Measurements from ENCODE around the gene RCAN1.

The RCAN1 gene

GRCh38 chr21:34513129-34513675, 101.7 kb downstream of the RCAN1 start:
- H3K27me3 ChIP-seq (ENCODE audit: control insufficient read depth, insufficient read depth, low read length) = no peaks in the 10 kb centered on the region
- no peak overlapping the region for H3K9ac ChIP-seq (ENCODE audit: low read depth, low read length)
- H3K9me3 ChIP-seq (ENCODE audit: control insufficient read depth, insufficient read depth, low read length) = no peaks in the 10 kb centered on the region
- no peak overlapping the region for H3K4me3 ChIP-seq (ENCODE audit: low read depth, low read length)
- no peak overlapping the region for H3K27ac ChIP-seq (ENCODE audit: low read depth, low read length)
- no peaks in the 10 kb centered on the region for H3K36me3 ChIP-seq (ENCODE audit: control insufficient read depth, insufficient read depth, low read length)
- H3K4me1 ChIP-seq (ENCODE audit: control insufficient read depth, insufficient read depth, low read length) = no peaks in the 10 kb centered on the region

DNA sequence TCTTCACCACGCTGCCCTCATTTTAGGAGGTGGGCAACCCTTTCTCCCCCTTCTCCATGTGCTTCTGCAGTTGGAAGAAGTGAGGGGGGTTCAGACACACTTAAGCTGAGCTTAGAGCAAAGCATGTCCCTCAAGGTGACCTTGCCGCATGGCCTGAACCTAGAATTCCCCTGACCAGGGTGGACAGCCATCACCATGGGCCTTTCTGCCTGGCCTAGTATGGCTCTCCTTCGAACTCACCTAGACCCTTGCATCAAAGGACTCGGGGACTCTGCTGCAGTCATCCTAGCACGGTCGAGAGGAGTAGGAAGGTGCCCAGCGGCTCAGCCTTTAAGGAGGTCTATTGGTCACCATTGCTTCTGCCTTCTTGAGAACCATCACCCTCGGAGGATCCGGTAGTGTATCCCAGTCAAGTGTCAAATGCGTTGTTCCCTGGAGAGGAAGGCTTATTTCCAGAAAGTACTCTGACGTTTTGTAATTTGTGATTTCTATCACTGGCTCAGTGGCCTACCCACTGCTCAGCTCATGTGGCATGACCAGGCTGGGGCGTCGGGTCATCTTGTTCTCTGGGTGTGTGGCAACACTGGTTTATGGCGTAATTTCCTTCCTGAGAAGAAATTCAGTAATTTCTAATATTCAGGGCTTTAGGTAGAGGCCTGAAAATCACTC, 103.0 kb downstream of the RCAN1 start, which contains the start of gene KCNE1:
KCNE1 (minus strand) TSS at position 424 of the 669 bp plus-strand sequence. CDS start 62,576 bp downstream, outside the sequence.
- Histone ChIP-seq H3K9ac (ENCODE audit: low read depth, low read length) (no peak within 1 kb of the TSS), H3K4me3 (ENCODE audit: low read depth, low read length) (no peak within 1 kb of the TSS), H3K36me3 (ENCODE audit: control insufficient read depth, insufficient read depth, low read length) (no peaks in the 10 kb centered on the region), H3K4me1 (ENCODE audit: control insufficient read depth, insufficient read depth, low read length) (no peaks in the 10 kb centered on the region), H3K27me3 (ENCODE audit: control insufficient read depth, insufficient read depth, low read length) (no peaks in the 10 kb centered on the region), H3K27ac (ENCODE audit: low read depth, low read length) (no peak within 1 kb of the TSS), H3K9me3 (ENCODE audit: control insufficient read depth, insufficient read depth, low read length) (no peaks in the 10 kb centered on the region)

- H3K36me3 ChIP-seq (ENCODE audit: control insufficient read depth, insufficient read depth, low read length) = no peaks in the 10 kb centered on the region
- H3K4me3 ChIP-seq (ENCODE audit: low read depth, low read length) = no peak overlapping the region
- no peak overlapping the region for H3K9ac ChIP-seq (ENCODE audit: low read depth, low read length)
- no peaks in the 10 kb centered on the region for H3K9me3 ChIP-seq (ENCODE audit: control insufficient read depth, insufficient read depth, low read length)
- H3K27ac ChIP-seq (ENCODE audit: low read depth, low read length) = no peak overlapping the region
- no peaks in the 10 kb centered on the region for H3K4me1 ChIP-seq (ENCODE audit: control insufficient read depth, insufficient read depth, low read length)
- no peaks in the 10 kb centered on the region for H3K27me3 ChIP-seq (ENCODE audit: control insufficient read depth, insufficient read depth, low read length)
Observed at GRCh38 chr21:34511181-34511580, 103.7 kb downstream of the RCAN1 start.

DNA sequence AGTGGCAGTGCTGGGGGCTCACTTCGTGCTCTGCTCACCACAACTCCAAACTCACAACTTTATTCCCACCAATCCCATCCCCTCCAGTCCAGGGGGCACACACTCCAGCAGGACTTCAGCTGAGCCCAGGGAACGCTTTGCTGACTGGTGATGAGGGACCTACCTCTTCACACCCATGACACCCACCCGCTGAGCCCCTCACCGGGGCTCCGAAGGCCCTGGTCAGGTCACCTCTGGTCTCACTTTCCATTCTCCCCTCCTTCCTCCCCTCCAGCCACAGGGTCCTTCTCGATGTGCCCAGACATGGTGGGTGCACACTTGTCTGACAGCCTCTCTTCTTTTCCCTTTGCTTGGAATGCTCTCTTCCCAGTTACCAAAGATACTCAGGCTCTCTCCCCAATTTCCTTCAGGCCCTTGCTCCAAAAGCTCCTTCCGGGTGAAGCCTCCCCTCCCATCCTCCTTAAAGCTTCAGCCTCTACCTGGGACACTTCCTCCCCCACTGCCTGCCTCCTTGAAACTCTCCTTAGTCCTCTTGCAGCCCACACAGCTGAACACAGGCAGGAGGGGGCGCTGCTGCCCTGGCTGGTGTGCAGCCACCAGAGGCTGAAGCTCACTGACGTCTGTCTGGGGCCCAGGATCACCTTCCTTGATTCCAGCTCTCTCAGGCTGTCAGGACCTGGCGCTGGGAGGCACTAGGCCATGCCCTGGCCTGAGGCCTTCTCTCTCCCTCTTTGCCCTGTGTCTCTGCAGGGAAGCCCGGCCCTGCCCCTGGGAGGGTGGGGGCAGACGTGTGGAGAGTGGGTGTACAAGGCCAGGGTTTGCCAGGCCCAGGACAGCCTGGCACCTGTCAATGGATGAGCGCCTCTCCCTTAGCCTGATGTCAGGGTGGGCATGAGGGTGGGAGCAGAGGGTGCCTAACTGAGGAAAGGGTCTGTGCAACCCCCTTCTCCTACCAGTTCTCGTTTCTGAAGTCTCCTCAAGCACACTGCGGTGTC, 104.5 kb downstream of the RCAN1 start:
- Histone ChIP-seq H3K9me3 (ENCODE audit: control insufficient read depth, insufficient read depth, low read length) (no peaks in the 10 kb centered on the region), H3K4me1 (ENCODE audit: control insufficient read depth, insufficient read depth, low read length) (no peaks in the 10 kb centered on the region), H3K27ac (ENCODE audit: low read depth, low read length) (no peak overlapping the region), H3K9ac (ENCODE audit: low read depth, low read length) (no peak overlapping the region), H3K36me3 (ENCODE audit: control insufficient read depth, insufficient read depth, low read length) (no peaks in the 10 kb centered on the region), H3K4me3 (ENCODE audit: low read depth, low read length) (no peak overlapping the region), H3K27me3 (ENCODE audit: control insufficient read depth, insufficient read depth, low read length) (no peaks in the 10 kb centered on the region)

DNA sequence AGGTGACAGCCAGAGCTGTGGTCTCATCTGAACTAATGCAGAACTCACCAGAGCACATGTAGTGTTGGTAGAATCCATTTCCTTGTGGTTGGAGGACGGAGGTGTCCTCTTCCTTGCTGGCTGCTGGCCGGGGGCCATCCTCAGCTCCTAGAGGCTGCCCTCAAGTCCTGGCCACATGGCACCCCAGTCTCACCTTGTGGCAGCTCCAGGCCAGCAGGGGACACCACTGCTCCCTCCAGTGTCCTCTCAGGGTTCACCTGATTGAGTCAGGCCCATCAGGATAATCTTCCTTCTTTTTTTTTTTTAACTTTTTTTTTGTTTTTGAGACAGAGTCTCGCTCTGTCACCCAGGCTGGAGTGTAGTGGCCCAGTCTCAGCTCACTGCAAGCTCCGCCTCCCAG, 105.8 kb downstream of the RCAN1 start:
- no peak overlapping the region for H3K4me3 ChIP-seq (ENCODE audit: low read depth, low read length)
- no peaks in the 10 kb centered on the region for H3K27me3 ChIP-seq (ENCODE audit: control insufficient read depth, insufficient read depth, low read length)
- H3K9me3 ChIP-seq (ENCODE audit: control insufficient read depth, insufficient read depth, low read length) = no peaks in the 10 kb centered on the region
- H3K4me1 ChIP-seq (ENCODE audit: control insufficient read depth, insufficient read depth, low read length) = no peaks in the 10 kb centered on the region
- no peak overlapping the region for H3K27ac ChIP-seq (ENCODE audit: low read depth, low read length)
- no peaks in the 10 kb centered on the region for H3K36me3 ChIP-seq (ENCODE audit: control insufficient read depth, insufficient read depth, low read length)
- no peak overlapping the region for H3K9ac ChIP-seq (ENCODE audit: low read depth, low read length)

DNA sequence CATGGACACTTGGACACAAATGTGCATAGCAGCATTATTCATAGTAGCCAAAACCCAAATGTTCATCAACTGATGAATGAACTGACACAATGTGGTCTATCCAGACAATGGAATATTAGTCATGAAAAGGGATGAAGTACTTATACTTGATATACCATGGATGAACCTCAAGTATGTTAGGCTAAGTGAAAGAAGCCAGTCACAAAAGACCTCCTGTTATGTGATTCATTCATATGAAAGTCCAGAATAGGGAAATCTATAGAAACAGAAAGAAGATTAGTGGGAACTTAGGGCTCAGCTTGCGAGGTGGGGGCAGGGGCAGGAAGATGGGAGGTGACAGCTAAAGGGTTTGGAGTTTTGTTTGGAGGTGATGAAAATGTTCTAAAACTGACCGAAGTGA, 110.3 kb downstream of the RCAN1 start:
- Histone ChIP-seq H3K4me3 (ENCODE audit: low read depth, low read length) (no peak overlapping the region), H3K9ac (ENCODE audit: low read depth, low read length) (no peak overlapping the region), H3K9me3 (ENCODE audit: control insufficient read depth, insufficient read depth, low read length) (no peaks in the 10 kb centered on the region), H3K36me3 (ENCODE audit: control insufficient read depth, insufficient read depth, low read length) (no peaks in the 10 kb centered on the region), H3K27me3 (ENCODE audit: control insufficient read depth, insufficient read depth, low read length) (no peaks in the 10 kb centered on the region), H3K4me1 (ENCODE audit: control insufficient read depth, insufficient read depth, low read length) (no peaks in the 10 kb centered on the region), H3K27ac (ENCODE audit: low read depth, low read length) (no peak overlapping the region)

GRCh38 chr21:34502480-34503106, 112.3 kb downstream of the RCAN1 start:
- Histone ChIP-seq H3K9me3 (ENCODE audit: control insufficient read depth, insufficient read depth, low read length) (no peaks in the 10 kb centered on the region), H3K27ac (ENCODE audit: low read depth, low read length) (no peak overlapping the region), H3K36me3 (ENCODE audit: control insufficient read depth, insufficient read depth, low read length) (no peaks in the 10 kb centered on the region), H3K4me3 (ENCODE audit: low read depth, low read length) (no peak overlapping the region), H3K27me3 (ENCODE audit: control insufficient read depth, insufficient read depth, low read length) (no peaks in the 10 kb centered on the region), H3K9ac (ENCODE audit: low read depth, low read length) (no peak overlapping the region), H3K4me1 (ENCODE audit: control insufficient read depth, insufficient read depth, low read length) (no peaks in the 10 kb centered on the region)

DNA sequence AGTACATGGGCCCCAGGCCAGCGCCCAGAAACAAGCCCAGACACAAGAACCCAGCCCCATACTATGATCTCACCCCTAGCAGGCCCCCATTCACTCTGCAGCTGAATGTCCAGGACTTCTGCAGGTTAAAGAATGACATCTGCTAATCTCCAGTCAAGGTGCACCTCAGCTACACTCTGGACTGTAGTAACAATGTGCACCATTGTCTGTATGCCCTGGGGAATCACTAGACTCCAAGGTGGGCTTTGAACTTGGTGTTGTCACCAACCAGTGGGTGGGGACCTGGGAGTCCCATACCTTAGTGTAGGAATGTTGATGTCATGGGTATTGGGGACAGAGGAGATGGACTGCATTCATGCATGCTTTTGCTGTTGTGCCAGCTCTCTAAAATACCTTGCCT, 113.2 kb downstream of the RCAN1 start:
- Histone ChIP-seq H3K36me3 (ENCODE audit: control insufficient read depth, insufficient read depth, low read length) (no peaks in the 10 kb centered on the region), H3K27ac (ENCODE audit: low read depth, low read length) (no peak overlapping the region), H3K4me3 (ENCODE audit: low read depth, low read length) (no peak overlapping the region), H3K4me1 (ENCODE audit: control insufficient read depth, insufficient read depth, low read length) (no peaks in the 10 kb centered on the region), H3K9me3 (ENCODE audit: control insufficient read depth, insufficient read depth, low read length) (no peaks in the 10 kb centered on the region), H3K9ac (ENCODE audit: low read depth, low read length) (no peak overlapping the region), H3K27me3 (ENCODE audit: control insufficient read depth, insufficient read depth, low read length) (no peaks in the 10 kb centered on the region)

- H3K9me3 ChIP-seq (ENCODE audit: control insufficient read depth, insufficient read depth, low read length) = no peaks in the 10 kb centered on the region
- H3K36me3 ChIP-seq (ENCODE audit: control insufficient read depth, insufficient read depth, low read length) = no peaks in the 10 kb centered on the region
- no peak overlapping the region for H3K27ac ChIP-seq (ENCODE audit: low read depth, low read length)
- no peaks in the 10 kb centered on the region for H3K27me3 ChIP-seq (ENCODE audit: control insufficient read depth, insufficient read depth, low read length)
- no peaks in the 10 kb centered on the region for H3K4me1 ChIP-seq (ENCODE audit: control insufficient read depth, insufficient read depth, low read length)
- H3K4me3 ChIP-seq (ENCODE audit: low read depth, low read length) = no peak overlapping the region
- H3K9ac ChIP-seq (ENCODE audit: low read depth, low read length) = no peak overlapping the region
Observed at GRCh38 chr21:34500191-34500590, 114.7 kb downstream of the RCAN1 start.

DNA sequence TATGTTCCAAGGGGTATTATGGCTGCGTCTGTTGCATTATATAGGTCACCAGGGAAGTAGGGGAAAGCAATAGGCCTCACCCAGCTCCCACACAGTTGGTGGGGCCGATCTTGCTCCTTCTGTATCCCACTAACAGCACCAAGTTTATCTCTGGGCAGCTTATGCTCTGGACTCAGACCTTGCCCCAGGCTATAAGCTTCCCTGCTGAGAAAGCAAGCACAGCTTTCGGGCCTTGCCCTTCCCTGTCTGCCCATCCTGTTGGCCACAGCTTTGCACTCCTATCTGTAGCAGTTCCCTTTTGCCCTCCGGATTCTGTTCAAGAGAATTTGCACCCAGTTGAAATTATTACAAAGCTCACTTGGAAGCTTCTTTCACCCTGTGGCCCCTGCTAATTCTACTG, 115.8 kb downstream of the RCAN1 start:
- Histone ChIP-seq H3K27ac (ENCODE audit: low read depth, low read length) (no peak overlapping the region), H3K9me3 (ENCODE audit: control insufficient read depth, insufficient read depth, low read length) (no peaks in the 10 kb centered on the region), H3K27me3 (ENCODE audit: control insufficient read depth, insufficient read depth, low read length) (no peaks in the 10 kb centered on the region), H3K4me3 (ENCODE audit: low read depth, low read length) (no peak overlapping the region), H3K36me3 (ENCODE audit: control insufficient read depth, insufficient read depth, low read length) (no peaks in the 10 kb centered on the region), H3K4me1 (ENCODE audit: control insufficient read depth, insufficient read depth, low read length) (no peaks in the 10 kb centered on the region), H3K9ac (ENCODE audit: low read depth, low read length) (no peak overlapping the region)

Measured in HUES48 (cell line).